HEK293T (cell line): ENCODE results near the gene SOD2.
"Not testable (repeated sequence)": the region's sequence is repeated elsewhere in the genome, so short reads cannot be mapped to it uniquely, and the experiment has no call there.

Source experiments
- ARNT ChIP-seq: fragments of 450-650 bp; IDR thresholded peaks from 2 replicates; pipeline ENCODE4 v1.6.1; 2017; ENCODE audit warnings: mild to moderate bottlenecking
- BHLHE40 ChIP-seq: fragments of 450-650 bp; IDR thresholded peaks from 2 replicates; pipeline ENCODE4 v1.6.1; 2016; ENCODE audit warnings: mild to moderate bottlenecking, moderate library complexity, borderline replicate concordance
- CTBP1 ChIP-seq: fragments of 450-650 bp; IDR thresholded peaks from 2 replicates; pipeline ENCODE4 v1.6.1; 2016; ENCODE audit warnings: borderline replicate concordance
- FOXM1 ChIP-seq: fragments of 450-650 bp; IDR thresholded peaks from 2 replicates; pipeline ENCODE4 v1.6.1; 2017; ENCODE audit warnings: mild to moderate bottlenecking, borderline replicate concordance
- L3MBTL2 ChIP-seq: fragments of 450-650 bp; conservative IDR thresholded peaks from 2 replicates; pipeline ENCODE4 v1.6.1; 2016; ENCODE audit warnings: mild to moderate bottlenecking
- NFRKB ChIP-seq: fragments of 450-650 bp; IDR thresholded peaks from 2 replicates; pipeline ENCODE4 v1.6.1; 2016; ENCODE audit warnings: mild to moderate bottlenecking, moderate library complexity
- SP1 ChIP-seq: fragments of 450-650 bp; IDR thresholded peaks from 2 replicates; pipeline ENCODE4 v1.6.1; 2017
- SUZ12 ChIP-seq: fragments of 450-650 bp; IDR thresholded peaks from 2 replicates; pipeline ENCODE4 v1.6.1; 2016; ENCODE audit warnings: mild to moderate bottlenecking
- TARDBP ChIP-seq: fragments of 450-650 bp; IDR thresholded peaks from 2 replicates; pipeline ENCODE4 v1.6.1; 2016

DNA sequence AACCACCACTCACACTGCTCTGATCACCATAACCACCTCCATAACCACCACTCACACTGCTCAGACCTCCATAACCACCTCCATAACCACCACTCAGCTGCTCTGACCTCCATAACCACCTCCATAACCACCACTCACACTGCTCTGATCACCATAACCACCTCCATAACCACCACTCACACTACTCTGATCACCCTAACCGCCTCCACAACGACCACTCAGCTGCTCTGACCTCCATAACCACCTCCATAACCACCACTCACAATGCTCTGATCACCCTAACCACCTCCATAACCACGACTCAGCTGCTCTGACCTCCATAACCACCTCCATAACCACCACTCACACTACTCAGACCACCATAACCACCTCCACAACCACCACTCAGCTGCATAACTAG lies 19.3 kb upstream of the SOD2 start:
- not testable (repeated sequence) for TF ChIP-seq NFRKB, SUZ12, FOXM1, SP1, TARDBP, L3MBTL2, ARNT, CTBP1, BHLHE40
